Measurements from ENCODE around the gene PPP3CA. TPM values are rescaled to one million over a fixed set of nuclear protein-coding genes. Genes with fewer than 3 reads are reported as not detected.

Gene PPP3CA
- total RNA-seq, 1 donor from 2014 or later, result 38.4 TPM

GRCh38 chr4:101169044-101170014, 178.0 kb downstream of the PPP3CA start:
- H3K27ac Mint-ChIP-seq, result no peak overlapping the region
- TF ChIP-seq EZH2 (IDR thresholded peaks at IDR 0.05), result no peak
- TF ChIP-seq EZH2phosphoT487 (IDR thresholded peaks at IDR 0.05), result no peak
- TF ChIP-seq CTCF (IDR thresholded peaks at IDR 0.05), result peak; percentile 94
- H3K27me3 ChIP-seq, result no peaks in the 10 kb centered on the region
- no peak overlapping the region for H3K4me2 ChIP-seq
- no peak overlapping the region for H3K27ac ChIP-seq
- no peak overlapping the region for H3K9ac ChIP-seq
- no peaks in the 10 kb centered on the region for H3K36me3 ChIP-seq
- H3K4me1 Mint-ChIP-seq, result no peaks in the 10 kb centered on the region
- H3K4me3 Mint-ChIP-seq, result no peak overlapping the region
- H3K4me3 ChIP-seq, result no peak overlapping the region
- no peaks in the 10 kb centered on the region for H3F3A ChIP-seq (ENCODE audit: low read depth)
- H2AFZ ChIP-seq (replicated peaks), result no peak overlapping the region
- H3K36me3 Mint-ChIP-seq, result no peaks in the 10 kb centered on the region
- peaks cover 3% of the 10 kb centered on the region for H3K79me2 ChIP-seq (ENCODE audit: low read depth)
- no peaks in the 10 kb centered on the region for H3K9me3 ChIP-seq (ENCODE audit: low read depth)
- no peaks in the 10 kb centered on the region for H3K9me3 Mint-ChIP-seq
- peak; percentile 88 for DNase-seq (ENCODE audit: low spot score)
- no peaks in the 10 kb centered on the region for H3K27me3 Mint-ChIP-seq (ENCODE audit: insufficient read depth, low read depth)
- H3K4me1 ChIP-seq, result peaks cover 22% of the 10 kb centered on the region
- no peaks in the 10 kb centered on the region for H4K20me1 ChIP-seq (ENCODE audit: low read depth)

GRCh38 chr4:101163936-101164335, 183.4 kb downstream of the PPP3CA start:
- Mint-ChIP-seq H3K27me3 (ENCODE audit: insufficient read depth, low read depth) (no peaks in the 10 kb centered on the region), H3K4me3 (no peak overlapping the region), H3K36me3 (no peaks in the 10 kb centered on the region), H3K27ac (no peak overlapping the region), H3K9me3 (no peaks in the 10 kb centered on the region), H3K4me1 (peaks cover 4% of the 10 kb centered on the region)
- H4K20me1 ChIP-seq (ENCODE audit: low read depth), result no peaks in the 10 kb centered on the region
- peaks cover 9% of the 10 kb centered on the region for H3K4me1 ChIP-seq
- TF ChIP-seq EZH2phosphoT487 (IDR thresholded peaks at IDR 0.05), result no peak
- no peak for TF ChIP-seq EZH2 (IDR thresholded peaks at IDR 0.05)
- no peak for TF ChIP-seq CTCF (IDR thresholded peaks at IDR 0.05)
- H3F3A ChIP-seq (ENCODE audit: low read depth), result peaks cover under 1% of the 10 kb centered on the region
- H3K9ac ChIP-seq, result no peak overlapping the region
- no peak for DNase-seq (ENCODE audit: low spot score)
- no peak overlapping the region for H3K27ac ChIP-seq
- H2AFZ ChIP-seq (replicated peaks), result no peak overlapping the region
- H3K27me3 ChIP-seq, result no peaks in the 10 kb centered on the region
- H3K79me2 ChIP-seq (ENCODE audit: low read depth), result peaks cover 3% of the 10 kb centered on the region
- no peaks in the 10 kb centered on the region for H3K36me3 ChIP-seq
- no peak overlapping the region for H3K4me3 ChIP-seq
- no peak overlapping the region for H3K4me2 ChIP-seq
- H3K9me3 ChIP-seq (ENCODE audit: low read depth), result no peaks in the 10 kb centered on the region

- H3K27me3 Mint-ChIP-seq (ENCODE audit: insufficient read depth, low read depth), result no peaks in the 10 kb centered on the region
- H3K79me2 ChIP-seq (ENCODE audit: low read depth), result peaks cover 3% of the 10 kb centered on the region
- H3F3A ChIP-seq (ENCODE audit: low read depth), result peaks cover 10% of the 10 kb centered on the region
- H2AFZ ChIP-seq (replicated peaks), result no peak overlapping the region
- no peaks in the 10 kb centered on the region for H3K27me3 ChIP-seq
- no peak overlapping the region for H3K4me3 Mint-ChIP-seq
- H3K36me3 Mint-ChIP-seq, result no peaks in the 10 kb centered on the region
- no peak overlapping the region for H3K27ac ChIP-seq
- no peak for DNase-seq (ENCODE audit: low spot score)
- H3K9ac ChIP-seq, result no peak overlapping the region
- H3K36me3 ChIP-seq, result no peaks in the 10 kb centered on the region
- no peak overlapping the region for H3K27ac Mint-ChIP-seq
- TF ChIP-seq CTCF (IDR thresholded peaks at IDR 0.05) (no peak), EZH2 (IDR thresholded peaks at IDR 0.05) (no peak), EZH2phosphoT487 (IDR thresholded peaks at IDR 0.05) (no peak)
- no peak overlapping the region for H3K4me3 ChIP-seq
- no peaks in the 10 kb centered on the region for H3K9me3 ChIP-seq (ENCODE audit: low read depth)
- no peaks in the 10 kb centered on the region for H3K9me3 Mint-ChIP-seq
- H3K4me1 ChIP-seq, result peaks cover 15% of the 10 kb centered on the region
- no peak overlapping the region for H3K4me2 ChIP-seq
- peaks cover 10% of the 10 kb centered on the region for H3K4me1 Mint-ChIP-seq
- no peaks in the 10 kb centered on the region for H4K20me1 ChIP-seq (ENCODE audit: low read depth)
These were observed 184.3 kb downstream of the PPP3CA start for GRCh38 chr4:101162990-101163380.

Measured in neural progenitor cell (in vitro differentiated cells).